H9 (cell line): ENCODE data around the gene ZNF577. TPM values are rescaled to one million over a fixed set of nuclear protein-coding genes. Genes with fewer than 3 reads are reported as not detected.

ENCODE experiments used
- DNase-seq: peaks from one replicate; pipeline ENCODE4 v3.0.0-alpha.2; 2017
- H2AFZ ChIP-seq: one replicate; pipeline ENCODE4 v1.6.1; 2013; ENCODE audit warnings: mild to moderate bottlenecking, low read length, control low read depth, moderate library complexity
- H2AK5ac ChIP-seq: 2 replicates; pipeline ENCODE4 v1.6.1; 2013; ENCODE audit warnings: low read length, control low read depth, mixed read lengths; ENCODE audit not compliant: insufficient read length
- H2BK120ac ChIP-seq: one replicate; pipeline ENCODE4 v1.6.1; 2013; ENCODE audit warnings: low read depth, mild to moderate bottlenecking, low read length, control low read depth, inconsistent platforms; ENCODE audit not compliant: poor library complexity, severe bottlenecking
- H2BK12ac ChIP-seq: 2 replicates; pipeline ENCODE4 v1.6.1; 2013; ENCODE audit warnings: low read length, control low read depth, mixed read lengths, low read depth; ENCODE audit not compliant: insufficient read length
- H2BK15ac ChIP-seq: 2 replicates; pipeline ENCODE4 v1.6.1; 2013; ENCODE audit warnings: low read depth, low read length, control low read depth
- H2BK20ac ChIP-seq: one replicate; pipeline ENCODE4 v1.6.1; 2013; ENCODE audit warnings: low read depth, mild to moderate bottlenecking, low read length, control low read depth, inconsistent platforms; ENCODE audit not compliant: poor library complexity, severe bottlenecking
- H2BK5ac ChIP-seq: 2 replicates; pipeline ENCODE4 v1.6.1; 2013; ENCODE audit warnings: low read length, control low read depth, mixed read lengths; ENCODE audit not compliant: insufficient read length
- H3K14ac ChIP-seq: 2 replicates; pipeline ENCODE4 v1.6.1; 2013; ENCODE audit warnings: low read length, control low read depth; ENCODE audit not compliant: insufficient read depth
- H3K18ac ChIP-seq: 2 replicates; pipeline ENCODE4 v1.6.1; 2013; ENCODE audit warnings: low read depth, mild to moderate bottlenecking, mixed read lengths, low read length, control low read depth; ENCODE audit not compliant: insufficient read length
- H3K23ac ChIP-seq: 2 replicates; pipeline ENCODE4 v1.6.1; 2013; ENCODE audit warnings: low read length, control low read depth, mixed read lengths, low read depth; ENCODE audit not compliant: insufficient read length
- H3K23me2 ChIP-seq: 2 replicates; pipeline ENCODE4 v1.6.1; 2013; ENCODE audit warnings: low read depth, mild to moderate bottlenecking, mixed read lengths, low read length, control low read depth; ENCODE audit not compliant: insufficient read length, poor library complexity, severe bottlenecking
- H3K27ac ChIP-seq: 2 replicates; pipeline ENCODE4 v1.5.1; 2013; ENCODE audit warnings: low read length, control low read depth, mixed read lengths, low read depth; ENCODE audit not compliant: insufficient read length
- H3K27me3 ChIP-seq: 2 replicates; pipeline ENCODE4 v1.6.1; 2013; ENCODE audit warnings: low read length, control low read depth, inconsistent platforms; ENCODE audit not compliant: insufficient read depth
- H3K4ac ChIP-seq: 2 replicates; pipeline ENCODE4 v1.6.1; 2013; ENCODE audit warnings: low read depth, mild to moderate bottlenecking, control low read depth, inconsistent platforms, low read length, moderate library complexity
- H3K4me1 ChIP-seq: 2 replicates; pipeline ENCODE4 v1.6.1; 2013; ENCODE audit warnings: low read length, control low read depth, inconsistent platforms; ENCODE audit not compliant: insufficient read depth
- H3K4me2 ChIP-seq: 2 replicates; pipeline ENCODE4 v1.6.1; 2013; ENCODE audit warnings: low read length, control low read depth, mixed read lengths; ENCODE audit not compliant: insufficient read length, insufficient read depth
- H3K56ac ChIP-seq: 2 replicates; pipeline ENCODE4 v1.6.1; 2013; ENCODE audit warnings: low read depth, mild to moderate bottlenecking, mixed read lengths, low read length, control low read depth; ENCODE audit not compliant: insufficient read length
- H3K79me1 ChIP-seq: 2 replicates; pipeline ENCODE4 v1.6.1; 2013; ENCODE audit warnings: low read depth, mild to moderate bottlenecking, moderate library complexity, low read length, control low read depth, inconsistent platforms; ENCODE audit not compliant: insufficient read depth, poor library complexity, severe bottlenecking
- H3K79me2 ChIP-seq: 2 replicates; pipeline ENCODE4 v1.6.1; 2013; ENCODE audit warnings: low read length, control low read depth, inconsistent platforms; ENCODE audit not compliant: insufficient read depth
- H3K9ac ChIP-seq: 2 replicates; pipeline ENCODE4 v1.6.1; 2013; ENCODE audit warnings: low read length, control low read depth, mixed read lengths; ENCODE audit not compliant: insufficient read length; ENCODE audit errors: extremely low read depth
- H3K9me3 ChIP-seq: one replicate; pipeline ENCODE4 v1.6.1; 2013; ENCODE audit warnings: low read depth, low read length, inconsistent platforms; ENCODE audit not compliant: control insufficient read depth
- H3T11ph ChIP-seq: one replicate; pipeline ENCODE4 v1.6.1; 2013; ENCODE audit warnings: mild to moderate bottlenecking, low read length, control low read depth, inconsistent platforms
- H4K20me1 ChIP-seq: one replicate; pipeline ENCODE4 v1.6.1; 2013; ENCODE audit not compliant: control insufficient read depth, insufficient read length, insufficient read depth
- H4K5ac ChIP-seq: 2 replicates; pipeline ENCODE4 v1.6.1; 2013; ENCODE audit warnings: low read depth, mild to moderate bottlenecking, mixed read lengths, low read length, control low read depth; ENCODE audit not compliant: insufficient read length
- H4K8ac ChIP-seq: replicated peaks from 2 replicates; pipeline ENCODE4 v1.6.1; 2013; ENCODE audit warnings: low read length, control low read depth, mixed read lengths, low read depth; ENCODE audit not compliant: insufficient read length
- H4K91ac ChIP-seq: 2 replicates; pipeline ENCODE4 v1.6.1; 2013; ENCODE audit warnings: low read depth, mild to moderate bottlenecking, moderate library complexity, mixed read lengths, low read length, control low read depth; ENCODE audit not compliant: insufficient read length
- H3K27ac Mint-ChIP-seq, 3 experiments: 2 replicates in 2 of 3; 3 replicates in 1 of 3; pipeline ENCODE4 v1.8.0; 2020 to 2021; ENCODE audit warnings: mixed read lengths in 3 of 3, mild to moderate bottlenecking in 1 of 3, moderate library complexity in 1 of 3
- H3K27me3 Mint-ChIP-seq: 2 replicates; pipeline ENCODE4 v1.8.0; 2021; ENCODE audit warnings: low read depth, mild to moderate bottlenecking, moderate library complexity, mixed read lengths
- H3K36me3 Mint-ChIP-seq, 3 experiments: 2 replicates in 2 of 3; 3 replicates in 1 of 3; pipeline ENCODE4 v1.8.0; 2020 to 2021; ENCODE audit warnings: low read depth in 3 of 3, mixed read lengths in 3 of 3; ENCODE audit not compliant: insufficient read depth in 1 of 3
- H3K4me1 Mint-ChIP-seq, 2 experiments: 2 replicates each; pipeline ENCODE4 v1.8.0; 2020; ENCODE audit warnings: mixed read lengths in 2 of 2
- H3K4me3 Mint-ChIP-seq, 2 experiments: 2 replicates in 1 of 2; 3 replicates in 1 of 2; pipeline ENCODE4 v1.8.0; 2020 to 2021; ENCODE audit warnings: mild to moderate bottlenecking in 2 of 2, mixed read lengths in 2 of 2, moderate library complexity in 1 of 2
- H3K9me3 Mint-ChIP-seq, 2 experiments: 2 replicates in 1 of 2; 3 replicates in 1 of 2; pipeline ENCODE4 v1.8.0; 2020; ENCODE audit warnings: mild to moderate bottlenecking in 2 of 2, mixed read lengths in 2 of 2, moderate library complexity in 1 of 2
- WGBS: extraction: QIAGEN DNeasy Blood & Tissue Kit; methylation state at CpG from one replicate; pipeline ENCODE4 v1.1.7; 2013; ENCODE audit warnings: missing lambda C conversion rate, low lambda C conversion rate, mixed read lengths; ENCODE audit not compliant: insufficient read length; ENCODE audit errors: extremely low coverage; 5-methylcytosine and 5-hydroxymethylcytosine counted together
- total RNA-seq: library from RNA; stranded (reverse); gene quantifications from 2 replicates; pipeline ENCODE4 v1.2.1, GENCODE V29; 2021
- TF ChIP-seq, protein P1 (sequence below): fragments of 200-600 bp; sonication (generic); conservative IDR thresholded peaks from 3 replicates; pipeline ENCODE4 v1.8.0; 2021; ENCODE audit warnings: antibody characterized with exemption, mild to moderate bottlenecking

Gene ZNF577
- total RNA-seq, 1 experiment from 2014 or later = 42.1 TPM

DNA sequence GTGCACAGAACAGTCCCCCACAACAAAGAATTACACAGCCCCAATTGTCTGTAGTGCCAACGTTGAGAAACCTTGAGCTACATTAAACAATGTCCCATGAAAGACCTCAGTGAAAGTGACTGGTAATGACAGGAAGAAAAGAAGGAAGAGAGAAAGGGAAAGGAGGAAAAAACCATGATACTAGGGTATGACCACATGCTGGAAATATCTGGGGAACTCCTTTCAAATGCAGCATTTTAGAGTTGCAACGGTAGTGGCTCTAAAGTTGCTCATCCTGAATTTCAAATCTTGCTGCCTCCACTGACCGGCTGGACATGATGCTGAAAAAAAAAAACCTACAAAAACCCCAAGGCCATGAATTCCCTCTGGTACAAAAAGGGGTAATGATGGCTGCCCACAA is 66.3 kb downstream of the ZNF577 start:
- Mint-ChIP-seq H3K27me3 (peaks cover 2% of the 10 kb centered on the region; the same call in 1 of the 2 replicates), H3K4me3 (no peak overlapping the region), H3K9me3 (peaks cover 96 to 97% of the 10 kb centered on the region in 2 experiments), H3K4me1 (no peaks in the 10 kb centered on the region), H3K27ac (no peak overlapping the region), H3K36me3 (peaks cover 0 to 18% (median 5%) of the 10 kb centered on the region in 3 experiments; a peak in 6 of 7 replicates)
- H4K8ac ChIP-seq = no peak overlapping the region
- H3K79me1 ChIP-seq = no peaks in the 10 kb centered on the region
- H4K20me1 ChIP-seq = no peaks in the 10 kb centered on the region
- H2BK120ac ChIP-seq = no peak overlapping the region
- TF ChIP-seq, protein P1, sequence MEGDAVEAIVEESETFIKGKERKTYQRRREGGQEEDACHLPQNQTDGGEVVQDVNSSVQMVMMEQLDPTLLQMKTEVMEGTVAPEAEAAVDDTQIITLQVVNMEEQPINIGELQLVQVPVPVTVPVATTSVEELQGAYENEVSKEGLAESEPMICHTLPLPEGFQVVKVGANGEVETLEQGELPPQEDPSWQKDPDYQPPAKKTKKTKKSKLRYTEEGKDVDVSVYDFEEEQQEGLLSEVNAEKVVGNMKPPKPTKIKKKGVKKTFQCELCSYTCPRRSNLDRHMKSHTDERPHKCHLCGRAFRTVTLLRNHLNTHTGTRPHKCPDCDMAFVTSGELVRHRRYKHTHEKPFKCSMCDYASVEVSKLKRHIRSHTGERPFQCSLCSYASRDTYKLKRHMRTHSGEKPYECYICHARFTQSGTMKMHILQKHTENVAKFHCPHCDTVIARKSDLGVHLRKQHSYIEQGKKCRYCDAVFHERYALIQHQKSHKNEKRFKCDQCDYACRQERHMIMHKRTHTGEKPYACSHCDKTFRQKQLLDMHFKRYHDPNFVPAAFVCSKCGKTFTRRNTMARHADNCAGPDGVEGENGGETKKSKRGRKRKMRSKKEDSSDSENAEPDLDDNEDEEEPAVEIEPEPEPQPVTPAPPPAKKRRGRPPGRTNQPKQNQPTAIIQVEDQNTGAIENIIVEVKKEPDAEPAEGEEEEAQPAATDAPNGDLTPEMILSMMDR = no peak
- H3K23me2 ChIP-seq = no peaks in the 10 kb centered on the region
- no peak overlapping the region for H3T11ph ChIP-seq
- no peak overlapping the region for H2BK5ac ChIP-seq
- no peak overlapping the region for H2AFZ ChIP-seq
- H3K14ac ChIP-seq = no peak overlapping the region
- peaks cover 7% of the 10 kb centered on the region for H3K9me3 ChIP-seq
- no peak overlapping the region for H3K56ac ChIP-seq
- H3K18ac ChIP-seq = no peak overlapping the region
- no peak overlapping the region for H3K4ac ChIP-seq
- H2BK20ac ChIP-seq = no peak overlapping the region
- H3K4me2 ChIP-seq = no peak overlapping the region
- no peak overlapping the region for H3K23ac ChIP-seq
- no peak overlapping the region for H3K27ac ChIP-seq
- no peak overlapping the region for H3K9ac ChIP-seq
- no peak overlapping the region for H2AK5ac ChIP-seq
- no peak overlapping the region for H2BK15ac ChIP-seq
- no peaks in the 10 kb centered on the region for H3K4me1 ChIP-seq
- WGBS = no CpG with 5 or more reads among the region's 3 CpGs
- H3K27me3 ChIP-seq = no peaks in the 10 kb centered on the region
- no peak overlapping the region for H4K5ac ChIP-seq
- DNase-seq = no peak
- no peak overlapping the region for H4K91ac ChIP-seq
- no peaks in the 10 kb centered on the region for H3K79me2 ChIP-seq
- H2BK12ac ChIP-seq = no peak overlapping the region

Other genes with a start within 250 kb of the ZNF577 start
- not detected in 2 replicates for gene SIGLEC14, start 241.1 kb downstream of the ZNF577 start, total RNA-seq
- gene SPACA6, start 194.6 kb downstream of the ZNF577 start, total RNA-seq = 16.0 and 18.9 TPM in 2 replicates
- gene HAS1, start 164.0 kb downstream of the ZNF577 start, total RNA-seq = 0.53 and 0.70 TPM in 2 replicates
- gene FPR1, start 136.1 kb downstream of the ZNF577 start, total RNA-seq = not detected in 2 replicates
- not detected in 2 replicates for gene FPR2, start 126.8 kb downstream of the ZNF577 start, total RNA-seq
- gene FPR3, start 92.8 kb downstream of the ZNF577 start, total RNA-seq = not detected in 2 replicates
- 147 and 148 TPM in 2 replicates for gene ZNF649, start 17.1 kb upstream of the ZNF577 start, total RNA-seq
- gene ZNF613, start 39.5 kb upstream of the ZNF577 start, total RNA-seq = 20.6 and 22.8 TPM in 2 replicates
- gene ZNF350, start 98.9 kb upstream of the ZNF577 start, total RNA-seq = 9.7 and 12.9 TPM in 2 replicates
- 11.3 and 12.0 TPM in 2 replicates for gene ZNF615, start 120.3 kb upstream of the ZNF577 start, total RNA-seq
- gene ZNF614, start 140.4 kb upstream of the ZNF577 start, total RNA-seq = 23.1 and 25.0 TPM in 2 replicates
- 13.2 and 13.6 TPM in 2 replicates for gene ZNF432, start 160.9 kb upstream of the ZNF577 start, total RNA-seq
- gene ZNF841, start 207.8 kb upstream of the ZNF577 start, total RNA-seq = 21.5 and 23.3 TPM in 2 replicates